H9 (cell line): ENCODE data around the gene SLC2A1. TPM values are rescaled to one million over a fixed set of nuclear protein-coding genes. Genes with fewer than 3 reads are reported as not detected.

ENCODE experiments used
- DNase-seq: peaks from one replicate; pipeline ENCODE4 v3.0.0-alpha.2; 2017
- H2AFZ ChIP-seq: one replicate; pipeline ENCODE4 v1.6.1; 2013; ENCODE audit warnings: mild to moderate bottlenecking, low read length, control low read depth, moderate library complexity
- H2AK5ac ChIP-seq: 2 replicates; pipeline ENCODE4 v1.6.1; 2013; ENCODE audit warnings: low read length, control low read depth, mixed read lengths; ENCODE audit not compliant: insufficient read length
- H2BK120ac ChIP-seq: one replicate; pipeline ENCODE4 v1.6.1; 2013; ENCODE audit warnings: low read depth, mild to moderate bottlenecking, low read length, control low read depth, inconsistent platforms; ENCODE audit not compliant: poor library complexity, severe bottlenecking
- H2BK12ac ChIP-seq: 2 replicates; pipeline ENCODE4 v1.6.1; 2013; ENCODE audit warnings: low read length, control low read depth, mixed read lengths, low read depth; ENCODE audit not compliant: insufficient read length
- H2BK15ac ChIP-seq: 2 replicates; pipeline ENCODE4 v1.6.1; 2013; ENCODE audit warnings: low read depth, low read length, control low read depth
- H2BK20ac ChIP-seq: one replicate; pipeline ENCODE4 v1.6.1; 2013; ENCODE audit warnings: low read depth, mild to moderate bottlenecking, low read length, control low read depth, inconsistent platforms; ENCODE audit not compliant: poor library complexity, severe bottlenecking
- H2BK5ac ChIP-seq: 2 replicates; pipeline ENCODE4 v1.6.1; 2013; ENCODE audit warnings: low read length, control low read depth, mixed read lengths; ENCODE audit not compliant: insufficient read length
- H3K14ac ChIP-seq: 2 replicates; pipeline ENCODE4 v1.6.1; 2013; ENCODE audit warnings: low read length, control low read depth; ENCODE audit not compliant: insufficient read depth
- H3K18ac ChIP-seq: 2 replicates; pipeline ENCODE4 v1.6.1; 2013; ENCODE audit warnings: low read depth, mild to moderate bottlenecking, mixed read lengths, low read length, control low read depth; ENCODE audit not compliant: insufficient read length
- H3K23ac ChIP-seq: 2 replicates; pipeline ENCODE4 v1.6.1; 2013; ENCODE audit warnings: low read length, control low read depth, mixed read lengths, low read depth; ENCODE audit not compliant: insufficient read length
- H3K23me2 ChIP-seq: 2 replicates; pipeline ENCODE4 v1.6.1; 2013; ENCODE audit warnings: low read depth, mild to moderate bottlenecking, mixed read lengths, low read length, control low read depth; ENCODE audit not compliant: insufficient read length, poor library complexity, severe bottlenecking
- H3K27ac ChIP-seq: 2 replicates; pipeline ENCODE4 v1.5.1; 2013; ENCODE audit warnings: low read length, control low read depth, mixed read lengths, low read depth; ENCODE audit not compliant: insufficient read length
- H3K27me3 ChIP-seq: 2 replicates; pipeline ENCODE4 v1.6.1; 2013; ENCODE audit warnings: low read length, control low read depth, inconsistent platforms; ENCODE audit not compliant: insufficient read depth
- H3K4ac ChIP-seq: 2 replicates; pipeline ENCODE4 v1.6.1; 2013; ENCODE audit warnings: low read depth, mild to moderate bottlenecking, control low read depth, inconsistent platforms, low read length, moderate library complexity
- H3K4me1 ChIP-seq: 2 replicates; pipeline ENCODE4 v1.6.1; 2013; ENCODE audit warnings: low read length, control low read depth, inconsistent platforms; ENCODE audit not compliant: insufficient read depth
- H3K4me2 ChIP-seq: 2 replicates; pipeline ENCODE4 v1.6.1; 2013; ENCODE audit warnings: low read length, control low read depth, mixed read lengths; ENCODE audit not compliant: insufficient read length, insufficient read depth
- H3K56ac ChIP-seq: 2 replicates; pipeline ENCODE4 v1.6.1; 2013; ENCODE audit warnings: low read depth, mild to moderate bottlenecking, mixed read lengths, low read length, control low read depth; ENCODE audit not compliant: insufficient read length
- H3K79me1 ChIP-seq: 2 replicates; pipeline ENCODE4 v1.6.1; 2013; ENCODE audit warnings: low read depth, mild to moderate bottlenecking, moderate library complexity, low read length, control low read depth, inconsistent platforms; ENCODE audit not compliant: insufficient read depth, poor library complexity, severe bottlenecking
- H3K79me2 ChIP-seq: 2 replicates; pipeline ENCODE4 v1.6.1; 2013; ENCODE audit warnings: low read length, control low read depth, inconsistent platforms; ENCODE audit not compliant: insufficient read depth
- H3K9ac ChIP-seq: 2 replicates; pipeline ENCODE4 v1.6.1; 2013; ENCODE audit warnings: low read length, control low read depth, mixed read lengths; ENCODE audit not compliant: insufficient read length; ENCODE audit errors: extremely low read depth
- H3K9me3 ChIP-seq: one replicate; pipeline ENCODE4 v1.6.1; 2013; ENCODE audit warnings: low read depth, low read length, inconsistent platforms; ENCODE audit not compliant: control insufficient read depth
- H3T11ph ChIP-seq: one replicate; pipeline ENCODE4 v1.6.1; 2013; ENCODE audit warnings: mild to moderate bottlenecking, low read length, control low read depth, inconsistent platforms
- H4K20me1 ChIP-seq: one replicate; pipeline ENCODE4 v1.6.1; 2013; ENCODE audit not compliant: control insufficient read depth, insufficient read length, insufficient read depth
- H4K5ac ChIP-seq: 2 replicates; pipeline ENCODE4 v1.6.1; 2013; ENCODE audit warnings: low read depth, mild to moderate bottlenecking, mixed read lengths, low read length, control low read depth; ENCODE audit not compliant: insufficient read length
- H4K8ac ChIP-seq: replicated peaks from 2 replicates; pipeline ENCODE4 v1.6.1; 2013; ENCODE audit warnings: low read length, control low read depth, mixed read lengths, low read depth; ENCODE audit not compliant: insufficient read length
- H4K91ac ChIP-seq: 2 replicates; pipeline ENCODE4 v1.6.1; 2013; ENCODE audit warnings: low read depth, mild to moderate bottlenecking, moderate library complexity, mixed read lengths, low read length, control low read depth; ENCODE audit not compliant: insufficient read length
- H3K27ac Mint-ChIP-seq, 3 experiments: 2 replicates in 2 of 3; 3 replicates in 1 of 3; pipeline ENCODE4 v1.8.0; 2020 to 2021; ENCODE audit warnings: mixed read lengths in 3 of 3, mild to moderate bottlenecking in 1 of 3, moderate library complexity in 1 of 3
- H3K27me3 Mint-ChIP-seq: 2 replicates; pipeline ENCODE4 v1.8.0; 2021; ENCODE audit warnings: low read depth, mild to moderate bottlenecking, moderate library complexity, mixed read lengths
- H3K36me3 Mint-ChIP-seq, 3 experiments: 2 replicates in 2 of 3; 3 replicates in 1 of 3; pipeline ENCODE4 v1.8.0; 2020 to 2021; ENCODE audit warnings: low read depth in 3 of 3, mixed read lengths in 3 of 3; ENCODE audit not compliant: insufficient read depth in 1 of 3
- H3K4me1 Mint-ChIP-seq, 2 experiments: 2 replicates each; pipeline ENCODE4 v1.8.0; 2020; ENCODE audit warnings: mixed read lengths in 2 of 2
- H3K4me3 Mint-ChIP-seq, 2 experiments: 2 replicates in 1 of 2; 3 replicates in 1 of 2; pipeline ENCODE4 v1.8.0; 2020 to 2021; ENCODE audit warnings: mild to moderate bottlenecking in 2 of 2, mixed read lengths in 2 of 2, moderate library complexity in 1 of 2
- H3K9me3 Mint-ChIP-seq, 2 experiments: 2 replicates in 1 of 2; 3 replicates in 1 of 2; pipeline ENCODE4 v1.8.0; 2020; ENCODE audit warnings: mild to moderate bottlenecking in 2 of 2, mixed read lengths in 2 of 2, moderate library complexity in 1 of 2
- total RNA-seq: library from RNA; stranded (reverse); gene quantifications from 2 replicates; pipeline ENCODE4 v1.2.1, GENCODE V29; 2021
- TF ChIP-seq, protein P1 (sequence below): fragments of 200-600 bp; sonication (generic); conservative IDR thresholded peaks from 3 replicates; pipeline ENCODE4 v1.8.0; 2021; ENCODE audit warnings: antibody characterized with exemption, mild to moderate bottlenecking

SLC2A1 gene
- total RNA-seq, 1 experiment from 2014 or later = 186 TPM

DNA sequence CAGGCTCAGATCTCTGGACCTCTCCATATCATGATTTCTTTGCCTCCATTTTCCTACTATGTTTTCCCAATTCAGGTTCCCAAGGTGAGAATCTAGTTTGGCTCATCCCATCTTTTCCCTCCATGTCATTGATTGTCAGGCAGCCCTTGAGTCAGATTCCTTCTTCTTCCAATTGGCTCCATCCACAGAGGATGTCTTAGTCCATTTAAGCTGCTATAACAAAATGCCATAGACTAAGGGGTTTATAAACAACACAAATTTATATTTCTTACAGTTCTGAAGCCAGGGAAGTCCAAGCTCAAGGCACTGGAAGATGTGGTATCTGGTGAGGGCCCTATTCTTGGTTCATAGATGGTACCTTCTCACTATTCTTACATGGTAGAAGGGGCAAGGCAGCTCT, 42.8 kb upstream of the SLC2A1 start:
- H3K4me2 ChIP-seq = no peak overlapping the region
- H3K56ac ChIP-seq = no peak overlapping the region
- Mint-ChIP-seq H3K9me3 (peaks cover 0 to 1% of the 10 kb centered on the region in 2 experiments; a peak in 1 of 5 replicates), H3K36me3 (peaks cover 0 to 2% (median under 1%) of the 10 kb centered on the region in 3 experiments; a peak in 1 of 7 replicates), H3K4me3 (no peak overlapping the region), H3K27me3 (no peaks in the 10 kb centered on the region), H3K4me1 (peaks cover 24 to 34% of the 10 kb centered on the region in 2 experiments), H3K27ac (no peak overlapping the region)
- H3K79me1 ChIP-seq = no peaks in the 10 kb centered on the region
- H4K91ac ChIP-seq = no peak overlapping the region
- H4K20me1 ChIP-seq = no peaks in the 10 kb centered on the region
- H2BK12ac ChIP-seq = no peak overlapping the region
- H2BK20ac ChIP-seq = no peak overlapping the region
- H3K9me3 ChIP-seq = no peaks in the 10 kb centered on the region
- no peak overlapping the region for H2AK5ac ChIP-seq
- no peak overlapping the region for H2BK5ac ChIP-seq
- no peaks in the 10 kb centered on the region for H3K79me2 ChIP-seq
- no peak for DNase-seq
- H3K14ac ChIP-seq = no peak overlapping the region
- H4K5ac ChIP-seq = no peak overlapping the region
- no peak overlapping the region for H2BK120ac ChIP-seq
- H3T11ph ChIP-seq = no peak overlapping the region
- H3K27me3 ChIP-seq = no peaks in the 10 kb centered on the region
- no peak overlapping the region for H3K4ac ChIP-seq
- no peak overlapping the region for H3K23ac ChIP-seq
- H3K18ac ChIP-seq = no peak overlapping the region
- peaks cover 4% of the 10 kb centered on the region; the same call in 1 of the 2 replicates for H3K4me1 ChIP-seq
- H2BK15ac ChIP-seq = no peak overlapping the region
- H3K23me2 ChIP-seq = no peaks in the 10 kb centered on the region
- no peak overlapping the region for H4K8ac ChIP-seq
- no peak overlapping the region for H3K27ac ChIP-seq
- no peak overlapping the region for H2AFZ ChIP-seq
- TF ChIP-seq, protein P1, sequence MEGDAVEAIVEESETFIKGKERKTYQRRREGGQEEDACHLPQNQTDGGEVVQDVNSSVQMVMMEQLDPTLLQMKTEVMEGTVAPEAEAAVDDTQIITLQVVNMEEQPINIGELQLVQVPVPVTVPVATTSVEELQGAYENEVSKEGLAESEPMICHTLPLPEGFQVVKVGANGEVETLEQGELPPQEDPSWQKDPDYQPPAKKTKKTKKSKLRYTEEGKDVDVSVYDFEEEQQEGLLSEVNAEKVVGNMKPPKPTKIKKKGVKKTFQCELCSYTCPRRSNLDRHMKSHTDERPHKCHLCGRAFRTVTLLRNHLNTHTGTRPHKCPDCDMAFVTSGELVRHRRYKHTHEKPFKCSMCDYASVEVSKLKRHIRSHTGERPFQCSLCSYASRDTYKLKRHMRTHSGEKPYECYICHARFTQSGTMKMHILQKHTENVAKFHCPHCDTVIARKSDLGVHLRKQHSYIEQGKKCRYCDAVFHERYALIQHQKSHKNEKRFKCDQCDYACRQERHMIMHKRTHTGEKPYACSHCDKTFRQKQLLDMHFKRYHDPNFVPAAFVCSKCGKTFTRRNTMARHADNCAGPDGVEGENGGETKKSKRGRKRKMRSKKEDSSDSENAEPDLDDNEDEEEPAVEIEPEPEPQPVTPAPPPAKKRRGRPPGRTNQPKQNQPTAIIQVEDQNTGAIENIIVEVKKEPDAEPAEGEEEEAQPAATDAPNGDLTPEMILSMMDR = no peak
- H3K9ac ChIP-seq = no peak overlapping the region
